SU-DHL-6 (cell line): ENCODE results near the gene DNAJB2.
A peak's percentile ranks its signal among the peaks of the same experiment; 100 is the strongest.

Experiments
- H2AFZ ChIP-seq: fragments of 200-600 bp; sonication (generic); 2 replicates; pipeline ENCODE4 v1.6.1; 2014; ENCODE audit warnings: low read depth, mild to moderate bottlenecking, moderate library complexity, mixed read lengths, antibody characterized with exemption, low read length; ENCODE audit not compliant: severe bottlenecking
- H3F3A ChIP-seq: fragments of 200-600 bp; shearing (Covaris generic); 2 replicates; pipeline ENCODE4 v1.6.0; 2016; ENCODE audit warnings: antibody characterized with exemption, mild to moderate bottlenecking; ENCODE audit not compliant: insufficient read depth
- H3K27ac ChIP-seq: fragments of 200-600 bp; sonication (generic); 2 replicates; pipeline ENCODE4 v1.5.1; 2016; ENCODE audit warnings: low read depth, mild to moderate bottlenecking, low read length, moderate library complexity, mixed read lengths
- H3K27me3 ChIP-seq: fragments of 200-600 bp; sonication (generic), shearing (Covaris generic); 2 replicates; pipeline ENCODE4 v1.6.0; 2014; ENCODE audit warnings: mild to moderate bottlenecking, low read length
- H3K36me3 ChIP-seq: fragments of 200-600 bp; sonication (generic); 2 replicates; pipeline ENCODE4 v1.6.1; 2014; ENCODE audit warnings: mild to moderate bottlenecking, low read length, mixed read lengths
- H3K4me2 ChIP-seq: fragments of 300-600, 200-600 bp; shearing (Covaris generic), sonication (generic); 2 replicates; pipeline ENCODE4 v1.6.0; 2014; ENCODE audit warnings: low read length, low read depth, mild to moderate bottlenecking; ENCODE audit not compliant: poor library complexity, severe bottlenecking
- H3K4me3 ChIP-seq: fragments of 200-600 bp; sonication (generic); 2 replicates; pipeline ENCODE4 v1.5.1; 2014; ENCODE audit warnings: antibody characterized with exemption, low read length, mild to moderate bottlenecking, mixed read lengths; ENCODE audit not compliant: insufficient read depth, poor library complexity, severe bottlenecking
- H3K79me2 ChIP-seq: fragments of 200-600 bp; sonication (generic); 2 replicates; pipeline ENCODE4 v1.6.1; 2014; ENCODE audit warnings: mild to moderate bottlenecking, low read length, moderate library complexity; ENCODE audit not compliant: insufficient read depth
- H3K9ac ChIP-seq: fragments of 200-600 bp; sonication (generic); 2 replicates; pipeline ENCODE4 v1.7.0; 2014; ENCODE audit warnings: mild to moderate bottlenecking, low read length
- H3K9me2 ChIP-seq: fragments of 200-600 bp; sonication (generic); replicated peaks from 2 replicates; pipeline ENCODE4 v1.6.1; 2014; ENCODE audit warnings: low read length; ENCODE audit not compliant: insufficient read depth
- H3K9me3 ChIP-seq: fragments of 200-600 bp; sonication (generic); 2 replicates; pipeline ENCODE4 v1.6.1; 2014; ENCODE audit warnings: low read length, mixed read lengths; ENCODE audit not compliant: insufficient read depth
- H4K20me1 ChIP-seq: fragments of 200-600 bp; sonication (generic); 2 replicates; pipeline ENCODE4 v1.6.1; 2014; ENCODE audit warnings: low read depth, mild to moderate bottlenecking, antibody characterized with exemption, low read length, moderate library complexity, mixed read lengths
- CTCF ChIP-seq: fragments of 200-600 bp; sonication (generic); IDR thresholded peaks from one replicate; pipeline ENCODE4 v1.5.1; 2017; ENCODE audit warnings: antibody characterized with exemption, mild to moderate bottlenecking, low read length, moderate library complexity; ENCODE audit not compliant: insufficient read depth, poor library complexity, severe bottlenecking
- EZH2phosphoT487 ChIP-seq: fragments of 200-600 bp; sonication (generic), shearing (Covaris generic); conservative IDR thresholded peaks from 2 replicates; pipeline ENCODE4 v1.6.1; 2018; ENCODE audit warnings: mild to moderate bottlenecking, antibody characterized with exemption, low read length, moderate library complexity, mixed read lengths

The DNAJB2 gene

GRCh38 chr2:219279916-219280516 is 850 bp downstream of the DNAJB2 start:
- no peaks in the 10 kb centered on the region for H3K36me3 ChIP-seq
- peak; percentile 7 for TF ChIP-seq CTCF
- no peak for TF ChIP-seq EZH2phosphoT487
- no peaks in the 10 kb centered on the region for H3K9me3 ChIP-seq
- peak overlapping the region; percentile 29 for H2AFZ ChIP-seq
- H4K20me1 ChIP-seq = no peaks in the 10 kb centered on the region
- peak overlapping the region; percentile 63 for H3K9ac ChIP-seq
- peaks cover 13% of the 10 kb centered on the region for H3F3A ChIP-seq
- peak overlapping the region; percentile 57 for H3K4me3 ChIP-seq
- 0 out of 2 replicates have a peak, but pooled peaks cover 4% of the 10 kb centered on the region for H3K79me2 ChIP-seq
- peak overlapping the region; percentile 60 for H3K4me2 ChIP-seq
- peak overlapping the region; percentile 98 for H3K27ac ChIP-seq
- no peaks in the 10 kb centered on the region for H3K9me2 ChIP-seq
- no peaks in the 10 kb centered on the region for H3K27me3 ChIP-seq

- Histone ChIP-seq H3K9me2 (no peaks in the 10 kb centered on the region), H3F3A (peaks cover 13% of the 10 kb centered on the region), H3K79me2 (0 out of 2 replicates have a peak, but pooled peaks cover 4% of the 10 kb centered on the region), H3K4me3 (no peak overlapping the region), H3K4me2 (peak overlapping the region; percentile 60), H4K20me1 (no peaks in the 10 kb centered on the region), H3K9ac (peak overlapping the region; percentile 63; the same call in 1 of the 2 replicates), H2AFZ (no peak overlapping the region), H3K36me3 (no peaks in the 10 kb centered on the region), H3K9me3 (no peaks in the 10 kb centered on the region), H3K27me3 (no peaks in the 10 kb centered on the region), H3K27ac (peak overlapping the region; percentile 98; the same call in 1 of the 2 replicates)
- TF ChIP-seq CTCF = no peak
- no peak for TF ChIP-seq EZH2phosphoT487
Observed at GRCh38 chr2:219280651-219281050, 1.5 kb downstream of the DNAJB2 start.

GRCh38 chr2:219281588-219281987 is 2.4 kb downstream of the DNAJB2 start:
- peaks cover 13% of the 10 kb centered on the region for H3F3A ChIP-seq
- no peak overlapping the region for H3K9ac ChIP-seq
- no peaks in the 10 kb centered on the region for H3K9me2 ChIP-seq
- no peak overlapping the region for H3K27ac ChIP-seq
- H3K9me3 ChIP-seq = no peaks in the 10 kb centered on the region
- no peak overlapping the region for H2AFZ ChIP-seq
- H3K4me3 ChIP-seq = no peak overlapping the region
- no peak for TF ChIP-seq CTCF
- no peak for TF ChIP-seq EZH2phosphoT487
- H3K4me2 ChIP-seq = no peak overlapping the region
- H3K27me3 ChIP-seq = no peaks in the 10 kb centered on the region
- no peaks in the 10 kb centered on the region for H4K20me1 ChIP-seq
- H3K79me2 ChIP-seq = 0 out of 2 replicates have a peak, but pooled peaks cover 4% of the 10 kb centered on the region
- no peaks in the 10 kb centered on the region for H3K36me3 ChIP-seq
